Nephron (organoid): Measurements from ENCODE around the gene GFOD2.

Source experiments
- H3K27ac Mint-ChIP-seq, 3 experiments: 2 replicates each; pipeline ENCODE4 v1.8.0; 2020; ENCODE audit warnings: mixed read lengths in 3 of 3, mild to moderate bottlenecking in 2 of 3, moderate library complexity in 1 of 3
- H3K27me3 Mint-ChIP-seq: 2 replicates; pipeline ENCODE4 v1.8.0; 2021; ENCODE audit warnings: low read depth, mild to moderate bottlenecking, moderate library complexity, mixed read lengths
- H3K36me3 Mint-ChIP-seq: 2 replicates; pipeline ENCODE4 v1.8.0; 2020; ENCODE audit warnings: low read depth, mixed read lengths
- H3K4me1 Mint-ChIP-seq: 2 replicates; pipeline ENCODE4 v1.8.0; 2020; ENCODE audit warnings: mixed read lengths
- H3K4me3 Mint-ChIP-seq, 3 experiments: 2 replicates each; pipeline ENCODE4 v1.8.0; 2020; ENCODE audit warnings: mild to moderate bottlenecking in 3 of 3, mixed read lengths in 3 of 3, moderate library complexity in 2 of 3
- H3K9me3 Mint-ChIP-seq: 2 replicates; pipeline ENCODE4 v1.8.0; 2020; ENCODE audit warnings: mixed read lengths
- TF ChIP-seq, protein P1 (sequence below), 3 experiments: fragments of 200-600 bp; sonication (generic); IDR thresholded peaks; one replicate each; pipeline ENCODE4 v1.5.0; 2021; ENCODE audit warnings: antibody characterized with exemption in 3 of 3; ENCODE audit not compliant: unreplicated experiment in 3 of 3

GFOD2 gene

DNA sequence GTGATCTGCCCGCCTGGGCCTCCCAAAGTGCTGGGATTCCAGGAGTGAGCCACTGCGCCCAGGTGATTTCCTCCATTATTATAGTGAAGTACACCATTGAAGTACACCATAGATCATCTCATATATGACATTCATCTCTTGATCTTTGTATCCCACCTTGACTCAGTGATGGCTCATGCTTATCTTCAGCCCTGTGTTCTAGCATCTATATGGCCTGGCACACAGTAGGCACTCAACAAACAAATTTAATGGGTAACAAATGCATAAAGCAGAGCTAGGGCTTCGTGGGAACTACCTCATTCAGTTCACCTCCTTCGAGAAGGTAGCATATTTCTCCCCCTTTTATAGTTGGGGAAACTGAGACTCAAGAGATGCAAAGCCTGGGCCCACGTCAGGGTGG, 53.5 kb downstream of the GFOD2 start:
- Mint-ChIP-seq H3K4me1 (no peaks in the 10 kb centered on the region), H3K4me3 (peak overlapping the region; percentile 65 to 74 (median 70)), H3K27me3 (no peaks in the 10 kb centered on the region), H3K9me3 (no peaks in the 10 kb centered on the region), H3K27ac (no peak overlapping the region), H3K36me3 (peaks cover 8% of the 10 kb centered on the region)
- TF ChIP-seq, protein P1, sequence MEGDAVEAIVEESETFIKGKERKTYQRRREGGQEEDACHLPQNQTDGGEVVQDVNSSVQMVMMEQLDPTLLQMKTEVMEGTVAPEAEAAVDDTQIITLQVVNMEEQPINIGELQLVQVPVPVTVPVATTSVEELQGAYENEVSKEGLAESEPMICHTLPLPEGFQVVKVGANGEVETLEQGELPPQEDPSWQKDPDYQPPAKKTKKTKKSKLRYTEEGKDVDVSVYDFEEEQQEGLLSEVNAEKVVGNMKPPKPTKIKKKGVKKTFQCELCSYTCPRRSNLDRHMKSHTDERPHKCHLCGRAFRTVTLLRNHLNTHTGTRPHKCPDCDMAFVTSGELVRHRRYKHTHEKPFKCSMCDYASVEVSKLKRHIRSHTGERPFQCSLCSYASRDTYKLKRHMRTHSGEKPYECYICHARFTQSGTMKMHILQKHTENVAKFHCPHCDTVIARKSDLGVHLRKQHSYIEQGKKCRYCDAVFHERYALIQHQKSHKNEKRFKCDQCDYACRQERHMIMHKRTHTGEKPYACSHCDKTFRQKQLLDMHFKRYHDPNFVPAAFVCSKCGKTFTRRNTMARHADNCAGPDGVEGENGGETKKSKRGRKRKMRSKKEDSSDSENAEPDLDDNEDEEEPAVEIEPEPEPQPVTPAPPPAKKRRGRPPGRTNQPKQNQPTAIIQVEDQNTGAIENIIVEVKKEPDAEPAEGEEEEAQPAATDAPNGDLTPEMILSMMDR (IDR thresholded peaks at IDR 0.05; ENCODE audit: unreplicated experiment in 3 of 3): no peak

DNA sequence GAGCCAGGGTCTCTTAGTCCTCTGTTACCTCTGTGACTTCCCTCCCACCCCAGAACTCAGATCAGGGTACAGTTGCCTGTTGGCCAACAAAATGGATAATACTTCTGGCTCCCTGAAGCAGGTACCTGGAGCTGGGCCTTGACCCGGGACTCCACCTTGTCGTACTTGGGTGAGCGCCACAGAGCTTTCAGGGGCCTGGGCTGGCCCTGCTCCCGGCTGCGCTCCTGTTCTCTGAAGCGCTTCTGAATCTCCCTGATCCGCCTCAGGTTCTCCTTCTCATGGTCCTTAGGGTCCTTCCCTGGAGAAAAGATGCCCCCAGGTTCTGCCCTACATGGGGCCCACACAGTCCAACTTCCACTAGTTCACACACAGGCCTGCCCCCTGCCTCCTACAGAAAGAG, 54.2 kb downstream of the GFOD2 start:
- Mint-ChIP-seq H3K27me3 (no peaks in the 10 kb centered on the region), H3K36me3 (peaks cover 8% of the 10 kb centered on the region), H3K9me3 (no peaks in the 10 kb centered on the region), H3K4me1 (no peaks in the 10 kb centered on the region), H3K27ac (no peak overlapping the region), H3K4me3 (peak overlapping the region; percentile 65 to 70 (median 69))
- TF ChIP-seq, protein P1 (IDR thresholded peaks at IDR 0.05; ENCODE audit: unreplicated experiment in 3 of 3): no peak

DNA sequence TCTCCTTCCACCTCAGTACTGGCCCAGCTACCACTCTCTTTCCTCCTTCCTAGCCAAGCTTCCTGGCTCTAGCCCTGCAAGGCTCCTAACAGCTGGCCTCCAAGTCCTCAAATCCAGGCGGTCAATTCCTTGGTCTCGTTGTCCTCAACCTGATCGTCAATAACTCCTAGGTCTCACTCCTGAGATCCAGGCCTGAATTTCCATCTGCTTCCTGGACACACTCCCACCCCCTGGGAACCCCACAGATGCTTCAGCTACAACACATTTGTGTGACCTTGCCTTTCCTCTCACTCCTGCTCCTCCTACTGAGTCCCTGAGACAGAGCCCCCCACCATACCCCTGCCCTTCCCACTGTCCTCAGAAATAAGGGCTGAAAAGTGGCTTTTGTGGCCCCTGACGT, 54.9 kb downstream of the GFOD2 start:
- TF ChIP-seq, protein P1 (IDR thresholded peaks at IDR 0.05; ENCODE audit: unreplicated experiment in 3 of 3): no peak
- Mint-ChIP-seq H3K27ac (no peak overlapping the region), H3K4me1 (no peaks in the 10 kb centered on the region), H3K4me3 (peak overlapping the region; percentile 44 to 70 (median 69)), H3K27me3 (no peaks in the 10 kb centered on the region), H3K36me3 (peaks cover 8% of the 10 kb centered on the region), H3K9me3 (no peaks in the 10 kb centered on the region)

DNA sequence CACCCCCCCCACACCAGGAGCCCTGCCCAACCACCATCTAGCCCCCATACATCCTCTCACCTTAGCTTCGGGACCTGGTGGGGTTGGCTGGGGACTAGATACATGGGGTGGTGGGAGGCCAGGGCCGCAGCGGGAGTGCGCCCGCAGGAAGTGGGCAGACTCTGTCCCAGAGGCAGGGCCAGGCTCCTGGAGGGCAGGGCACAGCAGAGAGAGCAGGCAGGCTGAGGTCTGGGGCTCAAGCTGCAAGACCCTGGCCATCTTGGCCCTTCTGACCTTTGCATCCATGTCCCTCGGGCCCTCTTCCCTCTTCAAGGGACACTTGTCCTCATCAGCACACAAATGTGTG, 55.3 kb downstream of the GFOD2 start:
- TF ChIP-seq, protein P1 (IDR thresholded peaks at IDR 0.05; ENCODE audit: unreplicated experiment in 3 of 3): no peak
- H3K9me3 Mint-ChIP-seq: no peaks in the 10 kb centered on the region
- H3K27me3 Mint-ChIP-seq: no peaks in the 10 kb centered on the region

DNA sequence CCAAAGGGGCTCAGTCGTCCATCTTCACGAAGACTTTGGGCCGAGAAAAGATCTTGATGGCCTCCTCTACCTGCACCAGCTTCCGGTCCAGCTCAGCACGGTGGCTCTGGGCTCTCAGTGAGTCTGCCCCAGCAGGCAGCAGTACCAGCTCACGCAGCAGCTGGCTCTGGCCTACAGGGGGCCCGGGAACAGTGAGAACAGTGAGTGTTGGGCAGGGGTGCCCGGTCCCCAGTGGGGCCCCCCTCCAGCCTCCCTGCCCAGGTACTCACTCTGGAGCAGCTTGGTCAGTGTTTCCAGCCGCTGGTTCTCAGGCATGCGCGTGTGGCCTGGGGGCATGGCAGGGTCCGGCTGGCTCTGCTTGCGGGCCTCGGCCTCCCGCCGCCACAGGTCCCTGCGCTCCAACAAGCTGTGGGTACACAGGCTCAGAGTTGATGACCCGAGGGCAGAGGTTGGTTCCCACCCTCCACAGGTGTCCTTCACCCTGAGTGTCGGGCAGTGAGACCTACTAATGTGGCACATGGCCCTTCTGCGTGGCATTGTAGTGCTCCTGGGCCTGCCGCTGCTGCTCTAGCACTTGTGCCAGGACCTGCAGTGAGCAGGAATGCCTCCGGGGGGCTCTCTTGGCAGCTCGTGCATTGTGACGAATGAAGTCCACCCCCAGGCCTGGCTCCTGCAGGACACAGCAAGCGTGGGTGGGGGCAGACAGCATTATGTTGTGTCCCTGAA, 55.8 kb downstream of the GFOD2 start:
- Mint-ChIP-seq H3K4me3 (peak overlapping the region in 1 of 3 experiments; percentile 41), H3K4me1 (no peaks in the 10 kb centered on the region), H3K36me3 (peaks cover 8% of the 10 kb centered on the region), H3K9me3 (no peaks in the 10 kb centered on the region), H3K27me3 (no peaks in the 10 kb centered on the region), H3K27ac (no peak overlapping the region)
- TF ChIP-seq, protein P1 (IDR thresholded peaks at IDR 0.05; ENCODE audit: unreplicated experiment in 3 of 3): peak in 1 of 3 experiments; percentile 18

More for the DNA sequence above, 55.3 kb downstream of the GFOD2 start:
- Mint-ChIP-seq H3K4me3 (peak overlapping the region; percentile 44 to 70 (median 69)), H3K4me1 (no peaks in the 10 kb centered on the region), H3K36me3 (peaks cover 8% of the 10 kb centered on the region), H3K27ac (no peak overlapping the region)

DNA sequence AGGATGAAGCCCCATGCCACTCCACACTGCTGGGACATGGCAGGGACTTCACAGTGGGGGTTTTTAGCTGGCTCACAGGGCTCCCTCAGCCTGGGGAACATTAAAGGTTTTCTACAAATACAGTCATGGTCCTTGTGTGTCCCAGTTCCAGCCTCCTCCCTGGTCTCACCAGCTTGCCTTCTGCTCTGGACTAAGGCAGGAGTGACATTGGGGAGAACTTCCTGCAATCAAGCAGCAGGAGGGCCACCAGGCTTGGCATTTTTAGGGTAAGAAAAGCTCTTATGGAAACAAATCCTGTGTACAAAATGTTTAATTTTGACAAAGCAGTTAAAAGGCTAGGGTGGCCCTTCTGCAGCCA, 56.5 kb downstream of the GFOD2 start:
- no peak overlapping the region for H3K27ac Mint-ChIP-seq
- H3K36me3 Mint-ChIP-seq: peaks cover 8% of the 10 kb centered on the region
- no peak overlapping the region for H3K4me3 Mint-ChIP-seq
- H3K4me1 Mint-ChIP-seq: no peaks in the 10 kb centered on the region
- TF ChIP-seq, protein P1 (IDR thresholded peaks at IDR 0.05; ENCODE audit: unreplicated experiment in 3 of 3): no peak
- H3K27me3 Mint-ChIP-seq: no peaks in the 10 kb centered on the region
- H3K9me3 Mint-ChIP-seq: no peaks in the 10 kb centered on the region
